ENCODE measurements around the gene TBCK.

Gene TBCK

GRCh38 chr4:106105697-106106096 is 210.3 kb downstream of the TBCK start:
- no peak for DNase-seq

GRCh38 chr4:106104276-106104675 is 211.7 kb downstream of the TBCK start:
- no peak for DNase-seq

GRCh38 chr4:106096454-106096853 is 219.6 kb downstream of the TBCK start:
- DNase-seq: no peak

- no peak for DNase-seq
Observed at GRCh38 chr4:106095408-106095807, 220.6 kb downstream of the TBCK start.

GRCh38 chr4:106092361-106093040 is 223.5 kb downstream of the TBCK start:
- DNase-seq: no peak

- no peak for DNase-seq
Observed at GRCh38 chr4:106090826-106091225, 225.2 kb downstream of the TBCK start.

GRCh38 chr4:106083065-106083464 is 232.9 kb downstream of the TBCK start:
- no peak for DNase-seq

GRCh38 chr4:106080376-106080775 is 235.6 kb downstream of the TBCK start:
- DNase-seq: no peak

GRCh38 chr4:106079616-106080015 is 236.4 kb downstream of the TBCK start:
- DNase-seq: no peak

GRCh38 chr4:106065018-106065417 is 251.0 kb downstream of the TBCK start:
- no peak for DNase-seq

- DNase-seq: no peak
Observed at GRCh38 chr4:106063009-106063408, 253.0 kb downstream of the TBCK start.

GRCh38 chr4:106062452-106062875 is 253.5 kb downstream of the TBCK start:
- no peak for DNase-seq

GRCh38 chr4:106058921-106059320 is 257.1 kb downstream of the TBCK start:
- no peak for DNase-seq

- no peak for DNase-seq
Observed at GRCh38 chr4:106056914-106057313, 259.1 kb downstream of the TBCK start.

- no peak for DNase-seq
Observed at GRCh38 chr4:106051514-106051913, 264.5 kb downstream of the TBCK start.

GRCh38 chr4:106049490-106049889 is 266.5 kb downstream of the TBCK start:
- DNase-seq: no peak

GRCh38 chr4:106048250-106048971 is 267.6 kb downstream of the TBCK start:
- DNase-seq: no peak

GRCh38 chr4:106046083-106046482 is 269.9 kb downstream of the TBCK start:
- DNase-seq: no peak

- DNase-seq: no peak
Observed at GRCh38 chr4:106041294-106042002, 274.6 kb downstream of the TBCK start.

GRCh38 chr4:106039796-106040195 is 276.2 kb downstream of the TBCK start:
- no peak for DNase-seq

- DNase-seq: no peak
Observed at GRCh38 chr4:106038908-106039307, 277.1 kb downstream of the TBCK start.

- no peak for DNase-seq
Observed at GRCh38 chr4:106038012-106038411, 278.0 kb downstream of the TBCK start.

GRCh38 chr4:106036848-106037247 is 279.2 kb downstream of the TBCK start:
- no peak for DNase-seq

- no peak for DNase-seq
Observed at GRCh38 chr4:106036334-106036733, 279.7 kb downstream of the TBCK start.
